ENCODE measurements around the gene RADIL.

- no peak for TF ChIP-seq CTCF (IDR thresholded peaks at IDR 0.05)
- no peak for TF ChIP-seq POLR2A (IDR thresholded peaks at IDR 0.05)
Observed at GRCh38 chr7:4885317-4885807, 1.8 kb upstream of the RADIL start.

All from heart left ventricle (tissue), 13 donors.